DMS153 treated with DMSO at 0.1 percent for 48 hours (cell line): ENCODE results near the gene SIK1.
"Not testable (repeated sequence)": the region's sequence is repeated elsewhere in the genome, so short reads cannot be mapped to it uniquely, and the experiment has no call there.

ENCODE experiments used
- DNase-seq: peaks from one replicate; lab custom pipeline; 2025; ENCODE audit not compliant: unreplicated experiment; lab: John Stamatoyannopoulos, UW

SIK1 gene

DNA sequence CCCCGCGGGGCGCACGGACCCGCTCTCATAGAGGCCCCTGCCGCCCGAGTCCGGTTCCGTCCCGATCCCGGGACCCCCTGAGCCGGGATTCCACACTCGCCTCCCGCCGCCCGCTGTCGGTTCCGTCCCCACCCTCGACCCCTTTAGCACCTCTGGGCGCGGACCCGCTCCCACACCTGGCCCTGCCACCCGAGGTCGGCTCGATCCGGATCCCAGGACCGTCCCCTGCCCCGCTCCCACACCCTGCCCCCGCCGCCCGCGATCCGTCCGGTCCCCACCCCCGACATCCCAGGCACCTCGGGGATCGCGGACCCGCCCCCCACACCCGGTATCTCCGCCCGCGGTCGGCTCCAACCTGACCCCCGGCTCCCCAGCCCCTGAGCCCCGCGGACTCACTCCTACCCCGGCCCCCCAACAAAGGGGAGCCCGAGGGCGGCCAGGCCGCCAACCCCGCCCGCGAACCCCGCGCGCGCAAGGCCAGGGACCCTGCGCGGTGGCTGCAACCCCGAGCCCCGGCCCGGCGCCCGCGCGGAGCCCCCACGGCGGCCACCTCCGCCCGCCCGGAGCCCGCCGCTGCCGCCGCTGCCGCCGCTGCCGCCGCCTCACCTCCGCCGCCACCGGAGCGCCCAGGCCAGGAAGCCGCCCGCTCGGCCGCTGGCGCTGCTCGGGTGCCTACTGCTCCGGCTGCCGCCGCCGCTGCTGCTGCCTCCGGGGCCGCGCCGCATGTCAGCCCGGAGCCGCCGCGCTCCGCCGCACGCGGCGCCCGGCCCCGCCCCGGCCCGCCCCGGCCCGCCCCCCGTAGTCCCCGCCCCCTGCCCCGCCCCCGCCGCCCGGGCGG lies at the start of gene SIK1:
Gene SIK1, minus strand, starts transcription at position 728 of the 838 bp plus-strand sequence. CDS start 953 bp downstream, outside the sequence.
- not testable (repeated sequence) for DNase-seq

DNA sequence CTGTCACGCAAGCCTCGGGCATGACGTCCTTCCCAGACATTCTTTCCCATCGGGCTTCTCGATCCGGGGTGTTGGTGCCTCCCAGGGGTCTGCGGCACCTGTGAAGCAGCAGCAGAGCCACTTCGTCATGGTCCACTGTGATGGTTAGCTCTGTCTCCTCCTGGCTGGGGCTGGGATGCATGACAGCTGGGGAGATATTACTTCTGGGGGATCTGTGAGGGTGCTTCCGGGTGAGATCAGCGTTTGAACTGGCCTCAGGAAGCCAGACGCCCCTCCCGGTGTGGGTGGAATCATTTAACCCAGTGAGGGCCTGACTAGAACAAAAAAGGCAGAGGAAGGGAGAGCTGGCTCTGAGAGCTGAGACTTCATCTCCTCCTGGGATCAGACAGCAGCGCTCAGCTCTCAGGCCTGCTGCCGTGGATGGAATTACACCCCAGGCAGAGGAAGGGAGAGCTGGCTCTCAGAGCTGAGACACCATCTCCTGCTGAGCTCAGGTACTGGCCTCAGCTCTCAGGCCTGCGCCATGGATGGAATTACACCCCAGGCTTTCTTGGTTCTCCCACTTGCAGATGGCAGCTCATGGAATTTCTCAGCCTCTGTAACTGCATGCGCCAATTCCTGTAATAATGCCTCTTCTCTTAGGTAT lies 44.8 kb upstream of the SIK1 start:
- DNase-seq = not testable (repeated sequence)

DNA sequence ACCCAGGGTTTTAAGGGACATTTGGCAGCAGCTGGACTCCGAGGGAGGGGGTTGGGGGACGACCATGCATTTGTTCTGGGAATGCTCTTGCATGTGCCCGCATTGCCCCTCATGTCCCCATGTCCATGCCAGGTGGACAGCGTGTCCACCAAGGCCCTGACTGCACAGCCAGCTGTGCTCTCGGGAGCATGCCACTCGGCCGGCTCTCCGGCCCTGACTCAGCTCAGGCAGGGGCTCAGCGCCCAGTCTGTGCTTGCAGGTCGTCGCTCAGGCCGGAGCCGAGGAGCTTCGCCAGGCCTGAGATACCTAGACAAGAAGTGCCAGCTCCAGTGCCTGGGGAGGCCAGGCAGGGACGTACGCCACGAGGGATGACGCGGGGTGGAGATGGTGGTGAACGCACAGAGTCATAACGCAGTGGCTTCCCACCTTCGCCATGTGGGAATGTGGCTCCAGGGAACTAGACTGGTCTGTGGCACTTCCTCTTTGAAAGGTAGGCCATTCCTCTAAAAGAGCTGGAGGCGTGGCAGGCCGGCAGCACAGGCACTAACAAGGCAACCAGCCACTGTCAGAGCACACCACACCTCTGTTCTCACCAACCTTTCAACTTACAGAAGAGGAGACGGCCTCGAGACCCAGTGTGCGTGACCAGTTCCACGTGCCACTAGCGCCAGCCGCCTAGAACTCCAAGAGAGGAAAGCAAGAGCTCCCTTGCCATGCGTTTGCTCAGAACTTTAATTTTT lies 43.0 kb upstream of the SIK1 start:
- DNase-seq = not testable (repeated sequence)

- DNase-seq = no peak
Measured at GRCh38 chr21:43467785-43468184, 40.9 kb upstream of the SIK1 start.

- DNase-seq = not testable (repeated sequence)
Measured at GRCh38 chr21:43465159-43465558, 38.2 kb upstream of the SIK1 start.

DNA sequence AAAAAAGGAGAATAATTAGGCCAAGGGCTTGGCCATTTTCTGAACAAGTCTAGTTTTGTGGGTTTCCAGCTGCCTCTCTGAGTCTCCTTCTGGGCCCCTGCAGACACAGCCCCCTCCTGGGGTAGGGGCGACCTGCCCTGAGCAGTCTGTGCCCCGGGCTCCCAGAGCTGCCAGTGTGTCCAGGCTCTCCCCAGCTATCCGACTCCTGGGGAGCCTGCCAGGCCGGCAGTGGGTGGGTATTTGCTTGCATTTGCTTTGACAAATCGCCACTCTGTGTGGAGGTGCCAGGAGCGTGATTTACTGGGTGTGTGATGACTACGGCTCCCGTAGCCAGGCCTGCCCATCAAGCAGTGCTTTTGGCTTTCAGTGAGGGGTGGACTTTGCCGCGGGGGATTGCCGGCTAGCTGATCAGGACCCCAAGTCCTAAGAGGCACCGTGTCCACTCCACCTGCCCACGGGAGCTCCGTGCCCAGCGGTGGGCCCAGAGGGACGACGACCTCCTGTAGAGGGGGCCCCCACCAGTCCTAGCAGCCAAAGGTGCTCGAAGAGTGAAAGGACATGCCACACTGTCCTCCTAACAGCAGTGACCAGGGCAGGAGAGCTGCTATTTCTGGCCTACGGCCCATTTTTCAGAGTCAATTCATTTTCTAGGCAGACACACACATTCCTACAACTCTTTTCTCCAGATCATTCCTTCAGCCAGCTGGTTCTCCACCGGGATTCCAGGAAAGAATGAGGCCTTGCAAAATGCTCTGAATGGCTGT lies 36.7 kb upstream of the SIK1 start:
- not testable (repeated sequence) for DNase-seq

- not testable (repeated sequence) for DNase-seq
Measured at GRCh38 chr21:43462932-43463331, 36.0 kb upstream of the SIK1 start.

DNA sequence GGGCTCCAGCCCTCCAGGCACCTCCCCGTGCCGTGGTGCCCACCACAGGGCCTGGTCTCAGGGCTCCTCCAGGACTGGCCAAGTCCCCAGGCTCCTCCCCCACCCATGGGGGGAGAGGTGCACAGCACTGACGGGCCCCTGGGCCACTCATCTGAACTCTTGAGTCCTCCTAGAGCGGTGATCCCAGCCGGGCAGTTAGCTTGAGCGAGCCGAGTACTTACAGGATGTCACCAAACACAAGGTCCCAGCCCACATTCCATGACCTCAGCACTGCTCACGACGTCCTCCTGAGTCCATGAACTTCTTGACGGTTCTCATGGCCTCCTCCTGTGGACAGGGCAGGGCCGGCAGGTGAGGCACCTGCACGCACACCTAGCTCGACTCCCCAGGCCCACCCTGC lies 33.5 kb upstream of the SIK1 start:
- DNase-seq = not testable (repeated sequence)

DNA sequence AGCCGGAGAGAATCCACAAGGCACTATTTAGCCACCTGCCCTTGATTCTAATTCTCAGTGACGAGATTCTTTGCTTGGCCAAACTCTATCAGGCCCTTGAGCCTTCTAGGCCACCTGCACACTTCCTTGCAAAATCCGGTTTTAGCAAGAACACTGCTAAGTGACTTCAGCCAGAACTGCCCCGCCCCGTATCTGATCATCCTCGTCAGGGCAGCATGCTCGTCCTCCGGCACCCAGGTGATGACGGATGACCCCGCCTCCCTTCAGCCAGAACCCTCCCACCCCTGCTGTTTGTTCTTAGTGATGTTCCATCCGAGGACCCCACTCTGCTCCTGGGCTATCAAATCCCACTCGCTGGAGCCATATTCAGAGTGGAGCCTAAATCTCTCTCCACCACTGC lies 32.1 kb upstream of the SIK1 start:
- not testable (repeated sequence) for DNase-seq

DNA sequence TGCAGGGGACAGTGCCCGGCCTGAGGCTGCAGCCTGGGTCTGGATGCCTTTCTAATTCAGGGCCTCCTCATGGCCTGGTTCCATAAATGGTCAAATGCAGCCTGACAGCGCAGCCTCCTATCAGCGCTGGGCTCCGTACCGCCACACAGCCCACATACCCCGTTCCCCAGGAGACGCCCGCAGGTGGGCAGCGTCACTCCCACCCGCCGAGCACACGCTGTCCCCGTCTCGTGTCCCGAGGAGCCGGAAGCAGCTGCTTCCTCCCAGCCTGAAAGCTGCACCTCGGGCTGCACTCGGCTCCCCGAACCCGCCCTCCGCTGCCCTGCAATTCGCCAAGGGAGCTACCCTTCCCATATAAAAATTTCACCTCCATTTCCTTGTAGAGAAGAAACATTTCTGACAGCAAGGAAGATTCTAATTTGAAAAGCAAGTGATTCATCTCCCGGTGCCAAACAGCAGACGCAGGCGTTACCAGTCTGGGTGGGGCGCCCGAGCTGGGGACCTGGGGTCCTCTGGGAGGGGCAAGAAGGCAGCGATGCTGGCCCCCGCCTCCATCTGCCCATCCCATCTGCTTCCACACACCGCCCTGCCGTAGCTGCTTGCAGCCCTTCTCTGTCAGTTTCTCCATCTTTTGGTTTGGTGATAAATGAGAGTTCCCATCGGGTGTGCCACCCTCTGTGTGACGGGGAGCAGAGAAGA lies 29.8 kb upstream of the SIK1 start:
- DNase-seq = not testable (repeated sequence)

DNA sequence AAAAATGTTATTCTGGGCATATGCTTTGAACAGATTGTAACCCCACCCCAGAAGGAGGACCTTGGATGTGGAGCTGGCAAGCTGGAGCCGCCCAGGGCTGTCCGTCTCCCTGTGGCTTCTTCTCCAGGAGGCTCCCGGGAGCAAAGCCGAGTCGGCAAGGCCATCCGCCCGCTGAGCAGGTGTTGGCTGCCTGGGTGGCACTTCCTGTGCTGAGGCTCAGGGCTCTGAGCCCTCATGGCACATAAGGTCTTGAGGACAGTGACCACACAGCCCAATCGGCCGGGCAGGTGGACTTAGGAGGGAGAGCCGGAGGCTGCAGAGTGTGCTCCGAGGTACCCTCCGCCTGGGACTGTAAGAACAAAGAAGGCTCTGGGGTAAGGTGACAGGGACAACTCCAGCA lies 28.8 kb upstream of the SIK1 start:
- DNase-seq = not testable (repeated sequence)

DNA sequence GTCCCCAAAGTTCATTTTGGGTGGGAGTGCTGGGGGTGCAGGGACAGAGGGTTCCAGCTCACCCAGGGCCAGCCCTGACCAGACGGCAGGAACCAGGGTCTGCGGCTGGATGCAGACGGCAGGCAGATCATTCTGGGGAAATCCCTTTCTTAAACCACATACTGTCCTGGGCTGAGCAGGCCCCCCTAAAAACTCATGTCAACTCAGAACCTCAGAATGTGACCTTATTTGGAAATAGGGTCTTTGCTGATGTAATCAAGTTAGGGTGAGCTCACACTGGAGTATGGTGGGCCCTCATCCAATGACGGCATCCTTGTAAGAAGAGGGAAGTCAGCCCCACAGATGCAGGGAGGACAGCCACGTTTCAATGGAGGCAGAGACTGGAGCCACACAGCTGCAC lies 27.2 kb upstream of the SIK1 start:
- not testable (repeated sequence) for DNase-seq

GRCh38 chr21:43451850-43452249 lies 24.9 kb upstream of the SIK1 start:
- DNase-seq = not testable (repeated sequence)

DNA sequence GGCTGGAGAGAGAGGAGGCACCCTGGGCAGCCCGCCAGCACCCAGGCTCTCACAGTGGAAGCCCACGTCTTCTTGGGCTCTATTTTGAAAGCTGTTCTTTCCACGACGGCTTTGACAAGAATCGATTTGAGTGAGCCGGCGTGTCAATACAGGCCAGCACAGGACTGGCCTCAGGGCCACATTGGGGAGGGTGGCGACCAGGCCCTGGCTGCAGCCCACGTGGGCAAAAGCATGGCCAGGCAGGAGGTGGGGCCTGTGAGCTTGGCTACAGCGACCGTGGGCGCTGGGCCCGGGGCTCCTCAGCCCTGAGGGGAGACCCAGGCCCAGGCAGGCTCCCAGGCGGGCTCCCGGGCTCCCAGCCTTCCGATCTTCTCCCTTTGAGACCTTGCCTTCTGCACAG lies 23.4 kb upstream of the SIK1 start:
- not testable (repeated sequence) for DNase-seq

DNA sequence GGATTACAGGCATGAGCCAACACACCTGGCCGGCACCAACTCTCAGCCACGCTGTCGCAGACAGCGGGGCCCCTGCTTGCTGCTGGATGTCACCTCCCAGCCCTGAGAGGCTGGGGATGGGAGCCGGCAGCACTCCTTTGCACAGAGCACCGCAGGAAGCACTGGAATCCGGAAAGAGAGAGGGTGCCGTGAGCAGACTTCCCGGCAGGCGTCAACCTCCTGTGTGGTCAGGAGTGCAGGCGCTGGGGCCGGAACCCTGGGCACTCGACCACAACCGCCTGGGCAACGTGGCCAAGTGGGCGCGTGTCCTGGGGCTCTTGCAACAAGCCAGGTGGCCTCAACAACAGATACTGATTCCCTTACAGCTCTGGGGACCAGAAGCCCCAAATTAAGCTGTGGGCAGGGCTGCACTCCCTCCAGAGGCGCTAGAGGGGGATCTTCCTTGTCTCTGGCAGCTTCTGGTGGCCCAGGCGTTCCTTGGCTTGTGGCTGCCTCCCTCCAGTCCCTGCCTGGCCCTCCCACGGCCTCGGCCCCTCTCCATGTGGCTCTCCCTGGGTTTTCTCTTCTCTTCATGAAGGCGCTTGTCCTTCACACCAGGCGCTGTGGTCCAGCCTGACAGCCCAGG lies 20.5 kb upstream of the SIK1 start:
- not testable (repeated sequence) for DNase-seq

- not testable (repeated sequence) for DNase-seq
Measured at GRCh38 chr21:43446277-43446932, 19.5 kb upstream of the SIK1 start.

DNA sequence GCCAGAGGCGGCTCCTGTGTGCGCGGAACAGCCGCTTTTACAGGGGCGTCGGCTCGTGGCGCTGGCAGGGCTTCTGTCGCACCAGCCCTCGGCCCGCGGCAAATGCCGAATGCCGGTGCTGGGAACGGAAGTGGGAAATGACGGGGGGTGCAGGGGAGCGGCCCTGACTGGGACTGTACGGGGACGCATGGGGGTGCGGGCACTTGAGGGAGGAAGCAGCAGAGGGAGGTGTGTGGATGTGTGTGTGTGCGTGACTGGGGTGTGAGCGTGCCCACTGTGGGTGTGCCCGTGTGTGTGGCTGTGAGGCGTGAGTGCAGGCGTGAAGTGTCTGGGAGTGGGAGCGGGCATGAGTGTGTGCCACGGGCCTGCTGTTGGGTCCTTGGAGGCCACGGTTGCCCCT lies 17.6 kb upstream of the SIK1 start:
- DNase-seq = not testable (repeated sequence)

- DNase-seq = not testable (repeated sequence)
Measured at GRCh38 chr21:43442571-43442970, 15.6 kb upstream of the SIK1 start.
